Stimulated activated memory B cell treated with anti-CD40 and anti-IgM and Interleukin-4, amounts not matched to agents 10 μg/mL and 1 μg/mL and 100 μg/mL, for 72 hours (primary cell): Measurements from ENCODE around the gene SNRNP200.

Experiments used
- ATAC-seq: fragments of 150-1000 bp; cut with Tn5 transposase; 2 replicates; pipeline ENCODE4 v1.10.0; 2021
- H3K27ac Mint-ChIP-seq: one replicate; pipeline ENCODE4 v1.8.0; 2022; ENCODE audit warnings: mild to moderate bottlenecking, mixed read lengths
- H3K27me3 Mint-ChIP-seq: one replicate; pipeline ENCODE4 v1.8.0; 2022; ENCODE audit warnings: mixed read lengths
- H3K36me3 Mint-ChIP-seq: one replicate; pipeline ENCODE4 v1.8.0; 2022; ENCODE audit warnings: mixed read lengths
- H3K4me1 Mint-ChIP-seq: one replicate; pipeline ENCODE4 v1.8.0; 2022; ENCODE audit warnings: mixed read lengths
- H3K4me3 Mint-ChIP-seq: one replicate; pipeline ENCODE4 v1.8.0; 2022; ENCODE audit warnings: mild to moderate bottlenecking, moderate library complexity, mixed read lengths
- H3K9me3 Mint-ChIP-seq: one replicate; pipeline ENCODE4 v1.8.0; 2022; ENCODE audit warnings: mixed read lengths

SNRNP200 gene

DNA sequence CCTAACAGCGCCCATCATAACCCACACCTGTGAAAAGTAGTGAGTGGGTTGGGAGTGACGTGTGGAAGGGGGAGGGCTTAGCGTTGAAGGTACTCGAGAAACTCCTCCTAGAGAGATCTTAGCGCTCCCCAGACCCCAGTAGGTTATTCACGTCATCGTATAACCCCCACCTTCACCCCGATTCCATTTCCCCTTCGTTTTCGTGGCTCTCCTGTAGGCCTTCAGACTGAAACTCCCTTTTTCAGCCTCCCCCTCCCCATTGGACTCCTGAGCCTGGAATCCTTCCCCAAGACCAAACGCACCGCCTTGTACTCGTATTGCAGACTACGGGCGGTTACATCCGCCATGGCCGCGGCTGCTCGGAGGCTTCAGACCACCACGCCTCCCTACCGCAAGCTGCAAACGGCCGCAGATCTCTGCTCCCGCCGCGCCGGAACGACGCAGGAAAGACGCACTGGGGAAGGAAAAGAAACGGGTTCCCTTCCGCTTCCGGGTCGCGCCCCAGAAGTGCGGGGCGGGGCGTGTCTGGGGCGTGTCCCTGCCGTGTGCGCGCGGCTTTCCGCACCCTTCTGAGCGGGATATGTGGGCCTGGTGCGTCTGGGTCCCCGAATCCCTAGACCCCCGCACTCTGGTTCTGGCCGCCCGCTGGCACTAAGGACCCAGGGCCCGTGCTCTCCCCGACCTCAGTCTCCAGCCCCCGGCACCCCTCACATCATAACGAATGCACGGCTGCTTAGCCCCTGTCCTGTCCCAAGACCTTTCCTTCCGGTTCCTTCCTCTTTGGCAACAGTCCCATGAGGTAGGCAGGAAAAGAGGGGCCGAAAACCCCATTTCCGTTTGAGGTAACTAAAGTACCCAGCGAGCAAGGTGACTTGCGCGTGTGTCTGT lies at the start of gene SNRNP200:
TSS of gene SNRNP200 (minus strand) at position 456 of the 888 bp plus-strand sequence. CDS start at position 347, 109 bp downstream.
- peak within 1 kb of the TSS; percentile 99 for H3K4me3 Mint-ChIP-seq
- ATAC-seq, result peak; percentile 99
- peaks cover 43% of the 10 kb centered on the region for H3K36me3 Mint-ChIP-seq
- no peaks in the 10 kb centered on the region for H3K9me3 Mint-ChIP-seq
- H3K27me3 Mint-ChIP-seq, result no peaks in the 10 kb centered on the region
- H3K4me1 Mint-ChIP-seq, result peaks cover 45% of the 10 kb centered on the region
- peak within 1 kb of the TSS; percentile 98 for H3K27ac Mint-ChIP-seq

DNA sequence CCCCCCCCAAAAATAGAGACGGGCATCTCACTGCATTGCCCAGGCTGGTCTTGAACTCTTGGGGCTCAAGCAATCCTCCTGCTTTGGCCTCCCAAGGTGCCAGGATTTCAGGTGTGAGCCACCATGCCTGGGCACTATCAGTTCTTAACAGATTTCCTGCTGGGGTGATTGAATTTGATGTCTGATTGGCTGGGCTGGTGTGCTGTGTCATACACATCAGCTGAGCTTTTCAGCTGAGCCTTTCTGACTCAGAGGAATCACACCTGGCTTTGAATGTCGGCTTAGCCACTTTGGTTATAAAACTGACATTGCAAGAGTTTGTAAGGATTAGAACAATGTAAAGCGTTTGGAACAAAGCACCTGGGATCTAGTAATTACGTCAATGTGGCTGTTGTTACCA lies 49.1 kb upstream of the SNRNP200 start:
- no peaks in the 10 kb centered on the region for H3K27me3 Mint-ChIP-seq
- no peak for ATAC-seq
- H3K9me3 Mint-ChIP-seq, result no peaks in the 10 kb centered on the region
- no peak overlapping the region for H3K4me3 Mint-ChIP-seq
- no peak overlapping the region for H3K27ac Mint-ChIP-seq
- no peaks in the 10 kb centered on the region for H3K4me1 Mint-ChIP-seq
- no peaks in the 10 kb centered on the region for H3K36me3 Mint-ChIP-seq

DNA sequence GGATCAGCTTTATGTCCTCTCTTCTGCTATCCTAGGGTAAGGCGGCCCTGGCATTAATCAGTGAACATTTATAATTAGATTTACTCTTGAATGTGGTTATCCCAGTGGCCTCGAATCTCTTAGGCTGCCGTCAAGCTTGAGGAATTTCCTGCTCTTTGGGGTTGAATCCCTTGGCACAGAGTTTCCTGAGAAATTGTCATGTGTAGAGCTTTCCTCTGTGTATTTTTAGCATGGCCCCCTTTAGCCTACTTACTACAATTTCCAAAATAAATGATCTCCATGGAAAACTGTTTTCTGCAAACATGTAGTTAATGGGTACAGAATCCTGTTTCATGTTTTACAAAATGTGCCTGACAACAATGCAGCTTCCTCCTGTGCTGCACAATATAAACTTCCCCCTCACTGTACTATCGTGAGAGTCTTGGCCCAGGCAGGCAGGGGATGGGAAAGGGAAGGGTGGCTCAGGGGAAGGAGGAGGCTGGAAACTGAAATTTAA lies 48.3 kb upstream of the SNRNP200 start:
- Mint-ChIP-seq H3K27ac (no peak overlapping the region), H3K36me3 (no peaks in the 10 kb centered on the region)

DNA sequence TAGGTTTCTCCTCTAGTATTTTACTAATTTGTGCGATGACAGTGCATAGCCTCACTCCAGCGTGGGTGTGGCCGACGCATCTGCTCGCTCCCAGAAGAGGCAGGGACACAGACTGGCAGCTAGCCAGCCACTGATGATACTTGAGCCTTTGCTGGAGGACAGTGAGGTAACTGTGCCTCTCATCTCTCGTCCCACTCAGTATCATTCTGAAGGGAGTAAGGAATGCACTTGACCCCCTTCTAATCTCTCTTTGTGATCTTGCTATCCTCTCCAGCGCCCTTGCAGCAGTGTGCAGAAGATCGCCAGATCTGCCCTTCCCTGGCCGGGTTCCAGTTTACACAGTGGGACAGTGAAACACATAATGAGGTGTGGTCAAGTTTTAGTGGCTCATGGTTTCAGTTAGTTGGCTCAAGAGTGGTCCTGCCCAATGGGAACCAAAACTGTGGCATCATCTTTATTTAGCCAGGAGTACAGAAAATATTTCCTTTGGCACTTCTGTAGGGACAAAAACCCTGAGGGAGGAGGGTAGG lies 47.8 kb upstream of the SNRNP200 start:
- no peaks in the 10 kb centered on the region for H3K36me3 Mint-ChIP-seq
- H3K4me3 Mint-ChIP-seq, result no peak overlapping the region

More for the DNA sequence above, 48.3 kb upstream of the SNRNP200 start:
- H3K9me3 Mint-ChIP-seq, result no peaks in the 10 kb centered on the region
- H3K4me3 Mint-ChIP-seq, result no peak overlapping the region
- no peaks in the 10 kb centered on the region for H3K4me1 Mint-ChIP-seq
- no peak for ATAC-seq
- H3K27me3 Mint-ChIP-seq, result no peaks in the 10 kb centered on the region

DNA sequence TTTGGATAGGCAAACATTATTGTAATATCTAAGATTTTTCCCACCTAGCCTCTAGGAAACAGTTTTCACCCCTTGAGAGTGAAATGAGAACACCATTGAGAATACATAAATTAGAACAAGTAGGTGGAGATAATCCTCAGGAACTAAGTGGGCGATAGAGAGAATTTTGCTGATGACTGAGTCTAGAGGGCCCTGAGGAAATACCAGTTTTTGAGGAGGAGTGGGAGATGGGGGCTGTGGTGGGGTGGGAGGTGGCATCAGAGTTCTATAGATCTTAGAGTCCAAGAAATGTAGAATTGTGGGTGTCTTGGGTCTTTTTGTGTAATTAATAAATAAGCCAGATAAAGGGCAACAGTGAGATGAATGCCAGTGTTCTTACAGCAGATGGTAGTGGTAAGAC lies 42.0 kb upstream of the SNRNP200 start:
- H3K36me3 Mint-ChIP-seq, result no peaks in the 10 kb centered on the region

More for the DNA sequence above, 47.8 kb upstream of the SNRNP200 start:
- no peak overlapping the region for H3K27ac Mint-ChIP-seq
- ATAC-seq, result no peak
- H3K4me1 Mint-ChIP-seq, result no peaks in the 10 kb centered on the region
- H3K9me3 Mint-ChIP-seq, result no peaks in the 10 kb centered on the region
- no peaks in the 10 kb centered on the region for H3K27me3 Mint-ChIP-seq

DNA sequence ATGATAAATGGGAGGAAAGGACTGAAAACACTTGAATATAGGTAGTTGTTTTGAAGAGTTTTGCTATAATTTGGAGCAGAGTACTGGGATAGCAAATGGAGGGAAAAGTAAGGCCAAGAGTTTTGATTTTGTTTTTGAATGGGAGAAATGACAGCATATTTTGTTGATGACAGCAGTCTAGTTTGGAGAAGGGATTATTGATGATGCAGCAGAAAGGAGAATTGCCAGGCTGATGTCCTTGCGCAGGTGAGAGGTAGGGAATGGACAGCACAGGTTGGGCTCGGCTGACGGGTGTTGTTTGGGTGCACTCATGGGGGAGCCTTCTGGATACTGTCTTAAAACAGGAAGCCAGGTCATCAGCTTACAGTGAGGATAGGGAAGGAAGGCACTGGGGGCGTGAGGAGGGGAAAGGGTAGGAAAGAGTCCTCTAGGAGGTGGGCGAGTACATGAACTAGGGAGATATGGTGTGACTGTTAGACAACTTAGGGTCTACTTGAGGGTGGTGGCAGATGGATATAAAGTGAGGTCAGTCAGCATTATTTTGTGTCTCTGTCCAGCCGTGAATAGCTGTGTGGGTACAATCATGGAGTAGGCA lies 40.6 kb upstream of the SNRNP200 start:
- Mint-ChIP-seq H3K36me3 (no peaks in the 10 kb centered on the region), H3K9me3 (no peaks in the 10 kb centered on the region), H3K4me1 (peaks cover 47% of the 10 kb centered on the region), H3K27ac (peak overlapping the region; percentile 17), H3K4me3 (no peak overlapping the region), H3K27me3 (no peaks in the 10 kb centered on the region)
- no peak for ATAC-seq

More for the DNA sequence above, 42.0 kb upstream of the SNRNP200 start:
- H3K27me3 Mint-ChIP-seq, result no peaks in the 10 kb centered on the region
- no peak overlapping the region for H3K4me3 Mint-ChIP-seq
- H3K27ac Mint-ChIP-seq, result no peak overlapping the region
- no peak for ATAC-seq
- no peaks in the 10 kb centered on the region for H3K9me3 Mint-ChIP-seq
- peaks cover 35% of the 10 kb centered on the region for H3K4me1 Mint-ChIP-seq

DNA sequence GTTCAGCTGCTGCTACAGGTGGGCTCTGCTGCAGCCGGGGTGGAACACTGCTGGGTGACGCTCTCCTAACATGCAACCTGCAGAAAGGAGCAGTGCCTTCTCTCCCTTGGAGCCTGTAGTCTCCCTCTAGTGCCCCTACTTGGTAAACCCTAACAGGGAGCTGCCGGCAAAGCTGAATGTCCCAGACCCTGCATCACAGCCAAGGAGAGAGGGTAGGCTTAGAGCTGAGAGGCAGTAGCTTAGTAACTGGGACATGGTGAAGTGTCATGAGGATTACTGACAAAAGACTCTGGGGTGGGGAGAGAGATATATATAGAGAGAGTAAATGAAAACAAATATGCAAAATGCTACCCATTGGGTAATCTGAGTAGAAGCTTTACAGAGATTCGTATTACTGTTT lies 40.1 kb upstream of the SNRNP200 start:
- no peak overlapping the region for H3K4me3 Mint-ChIP-seq
- no peak for ATAC-seq
- no peaks in the 10 kb centered on the region for H3K9me3 Mint-ChIP-seq
- H3K27ac Mint-ChIP-seq, result peak overlapping the region; percentile 17
- H3K27me3 Mint-ChIP-seq, result no peaks in the 10 kb centered on the region
- H3K36me3 Mint-ChIP-seq, result no peaks in the 10 kb centered on the region
- H3K4me1 Mint-ChIP-seq, result peaks cover 50% of the 10 kb centered on the region

DNA sequence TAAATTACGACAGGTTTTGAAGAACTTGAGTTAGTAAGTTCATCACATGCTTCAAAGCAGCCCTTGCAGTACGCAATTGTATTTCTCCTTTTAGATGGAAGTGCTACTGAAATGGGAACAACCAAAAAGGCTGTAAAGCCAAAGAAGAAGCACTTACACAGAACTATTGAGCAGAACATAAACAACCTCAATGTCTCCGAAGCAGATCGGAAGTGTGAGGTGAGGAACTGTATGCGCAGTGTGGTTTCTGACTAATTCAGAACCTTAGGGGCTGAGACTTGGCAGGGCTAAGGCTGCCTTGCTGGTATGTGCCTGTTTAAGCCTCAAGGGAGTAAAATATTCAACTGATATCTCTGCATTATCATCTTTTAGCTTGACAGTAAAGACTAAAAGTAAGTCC lies 38.7 kb upstream of the SNRNP200 start:
- no peaks in the 10 kb centered on the region for H3K9me3 Mint-ChIP-seq
- ATAC-seq, result peak; percentile 99
- H3K27ac Mint-ChIP-seq, result peak overlapping the region; percentile 17
- no peaks in the 10 kb centered on the region for H3K36me3 Mint-ChIP-seq
- peak overlapping the region; percentile 2 for H3K4me3 Mint-ChIP-seq
- no peaks in the 10 kb centered on the region for H3K27me3 Mint-ChIP-seq
- peaks cover 50% of the 10 kb centered on the region for H3K4me1 Mint-ChIP-seq

DNA sequence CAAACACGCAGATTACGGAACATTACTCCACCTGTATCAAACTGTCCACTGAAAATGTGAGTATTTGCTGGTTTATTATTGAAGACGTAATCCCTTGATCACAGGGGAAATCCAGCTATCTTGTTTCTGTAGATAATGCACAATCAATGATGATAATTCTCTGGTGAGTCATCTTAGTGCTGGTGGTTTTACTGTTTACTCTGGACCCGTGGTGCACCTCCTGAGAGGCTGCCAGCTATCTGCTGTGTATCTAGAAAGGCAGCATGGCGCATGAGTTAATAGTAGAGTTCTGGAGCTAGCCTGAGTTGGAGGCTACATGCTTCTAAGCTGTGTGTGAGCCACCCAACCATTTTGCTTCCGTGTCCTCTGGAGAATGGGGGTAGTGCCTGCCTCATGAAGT lies 36.7 kb upstream of the SNRNP200 start:
- H3K4me1 Mint-ChIP-seq, result peaks cover 55% of the 10 kb centered on the region
- H3K4me3 Mint-ChIP-seq, result peak overlapping the region; percentile 19
- H3K27ac Mint-ChIP-seq, result peak overlapping the region; percentile 53
- H3K27me3 Mint-ChIP-seq, result no peaks in the 10 kb centered on the region
- H3K9me3 Mint-ChIP-seq, result no peaks in the 10 kb centered on the region
- no peaks in the 10 kb centered on the region for H3K36me3 Mint-ChIP-seq
- peak; percentile 28 for ATAC-seq

DNA sequence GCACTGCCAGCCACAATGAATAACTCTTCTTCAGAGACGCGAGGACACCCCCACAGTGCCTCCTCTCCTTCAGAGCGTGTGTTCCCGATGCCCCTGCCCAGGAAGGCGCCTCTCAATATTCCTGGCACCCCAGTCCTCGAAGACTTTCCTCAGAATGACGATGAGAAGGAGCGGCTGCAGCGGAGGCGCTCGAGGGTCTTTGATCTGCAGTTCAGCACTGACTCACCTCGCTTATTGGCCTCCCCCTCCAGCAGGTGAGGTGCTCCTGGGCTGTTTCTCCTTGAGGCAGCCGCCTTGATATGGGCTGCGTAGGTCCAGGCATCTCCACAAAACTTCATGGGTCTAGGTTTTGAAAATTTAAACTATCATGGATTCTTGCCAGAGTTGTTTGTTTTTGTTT lies 36.3 kb upstream of the SNRNP200 start:
- no peaks in the 10 kb centered on the region for H3K36me3 Mint-ChIP-seq
- no peak for ATAC-seq
- H3K9me3 Mint-ChIP-seq, result no peaks in the 10 kb centered on the region
- no peaks in the 10 kb centered on the region for H3K27me3 Mint-ChIP-seq
- H3K4me1 Mint-ChIP-seq, result peaks cover 59% of the 10 kb centered on the region
- H3K4me3 Mint-ChIP-seq, result peak overlapping the region; percentile 19
- peak overlapping the region; percentile 53 for H3K27ac Mint-ChIP-seq

DNA sequence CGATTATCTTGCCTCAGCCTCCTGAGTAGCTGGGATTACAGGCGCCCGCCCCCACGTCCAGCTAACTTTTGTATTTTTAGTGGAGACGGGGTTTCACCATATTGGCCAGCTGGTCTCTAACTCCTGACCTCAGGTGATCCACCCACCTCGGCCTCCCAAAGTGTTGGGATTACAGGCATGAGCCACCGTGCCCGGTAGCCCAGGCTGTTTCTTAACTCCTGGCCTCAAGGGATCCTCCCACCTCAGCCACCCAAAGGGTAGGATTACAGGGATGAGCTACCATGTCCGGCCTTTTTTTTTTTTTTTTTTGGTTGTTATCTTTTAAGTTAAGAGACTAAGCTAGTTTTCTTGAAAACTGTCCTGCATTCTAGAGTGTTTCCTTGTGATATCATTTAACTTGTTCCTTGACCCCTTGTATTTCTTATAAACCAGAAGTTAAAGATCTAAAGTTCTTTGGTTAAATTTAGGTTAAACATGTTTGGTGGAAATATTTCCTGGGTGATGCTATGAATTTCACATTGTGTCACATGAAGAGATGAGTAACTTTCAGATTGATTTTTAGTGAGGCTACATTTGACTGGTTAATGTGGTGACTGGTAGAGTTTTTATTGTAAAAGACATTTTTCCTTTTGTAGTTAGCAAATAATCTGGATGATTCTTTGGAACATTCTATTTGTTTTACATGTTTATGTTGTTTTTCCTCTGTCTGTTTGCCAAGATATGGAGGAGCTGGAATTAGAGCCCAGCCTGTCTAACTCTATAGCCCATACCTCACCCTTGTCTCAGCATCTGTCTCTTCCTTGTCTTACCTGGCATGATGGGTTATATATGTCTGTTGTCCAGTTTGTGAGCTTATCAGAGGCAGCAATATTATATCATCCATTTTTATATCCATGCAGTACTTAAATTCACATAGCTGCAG lies 35.4 kb upstream of the SNRNP200 start:
- no peak for ATAC-seq
- peak overlapping the region; percentile 53 for H3K27ac Mint-ChIP-seq
- H3K27me3 Mint-ChIP-seq, result no peaks in the 10 kb centered on the region
- H3K9me3 Mint-ChIP-seq, result no peaks in the 10 kb centered on the region
- H3K36me3 Mint-ChIP-seq, result no peaks in the 10 kb centered on the region
- H3K4me1 Mint-ChIP-seq, result peaks cover 59% of the 10 kb centered on the region
- no peak overlapping the region for H3K4me3 Mint-ChIP-seq

DNA sequence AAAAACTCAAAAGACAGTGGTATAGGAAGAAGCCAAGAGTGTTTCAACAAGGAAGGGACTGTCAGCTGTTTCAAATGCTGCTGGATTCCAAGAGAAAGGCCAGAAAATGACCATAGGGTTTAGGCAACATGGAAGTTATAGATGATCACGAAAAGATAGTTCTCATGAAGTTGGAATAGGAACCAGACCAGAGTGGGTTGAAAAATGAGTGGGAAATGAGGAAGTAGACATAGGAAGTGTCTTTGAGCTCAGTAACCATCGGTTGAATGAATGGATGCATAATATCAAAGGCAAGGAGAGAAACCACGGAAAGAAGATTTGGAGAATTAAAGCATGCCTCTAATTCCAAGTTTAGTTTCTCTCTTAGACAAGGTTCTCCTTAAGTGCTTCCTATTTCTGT lies 31.5 kb upstream of the SNRNP200 start:
- H3K27ac Mint-ChIP-seq, result peak overlapping the region; percentile 89
- peak overlapping the region; percentile 83 for H3K4me3 Mint-ChIP-seq
- no peaks in the 10 kb centered on the region for H3K36me3 Mint-ChIP-seq
- no peaks in the 10 kb centered on the region for H3K27me3 Mint-ChIP-seq
- ATAC-seq, result no peak
- no peaks in the 10 kb centered on the region for H3K9me3 Mint-ChIP-seq
- H3K4me1 Mint-ChIP-seq, result peaks cover 49% of the 10 kb centered on the region

DNA sequence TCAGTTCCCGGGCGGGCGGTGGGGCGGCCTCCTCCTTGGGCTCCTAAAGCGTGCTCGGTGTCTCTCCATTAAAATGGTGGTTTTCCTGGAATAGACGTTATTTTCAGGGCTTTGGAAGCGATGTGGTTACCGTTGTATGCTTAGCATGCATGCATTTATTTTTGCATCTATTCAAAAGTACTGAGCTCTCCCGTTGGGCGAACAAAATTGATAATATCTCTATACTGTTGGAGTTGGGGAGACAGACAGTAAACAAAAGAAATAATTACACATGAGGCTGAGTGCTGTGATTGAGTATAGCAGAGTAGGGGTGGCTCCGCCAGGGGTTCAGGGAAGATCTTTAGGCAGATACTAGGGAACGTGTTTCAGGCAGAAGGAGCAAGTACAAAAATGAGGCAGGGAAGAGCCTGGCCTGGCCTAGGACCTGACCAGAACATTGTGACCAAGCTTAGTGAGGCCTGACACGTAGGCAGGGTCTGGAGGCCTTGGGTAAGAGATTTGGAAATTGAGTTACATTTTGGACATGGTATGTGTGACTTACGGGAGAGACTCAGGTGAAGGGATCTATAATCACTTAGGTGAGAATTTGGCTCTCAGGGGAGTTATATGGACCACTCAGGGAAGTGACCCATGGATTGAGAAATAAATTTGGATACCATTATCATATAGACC lies 30.9 kb upstream of the SNRNP200 start:
- H3K4me3 Mint-ChIP-seq, result peak overlapping the region; percentile 83
- peak overlapping the region; percentile 89 for H3K27ac Mint-ChIP-seq
- no peak for ATAC-seq
- peaks cover 44% of the 10 kb centered on the region for H3K4me1 Mint-ChIP-seq
- no peaks in the 10 kb centered on the region for H3K27me3 Mint-ChIP-seq
- no peaks in the 10 kb centered on the region for H3K9me3 Mint-ChIP-seq
- no peaks in the 10 kb centered on the region for H3K36me3 Mint-ChIP-seq

DNA sequence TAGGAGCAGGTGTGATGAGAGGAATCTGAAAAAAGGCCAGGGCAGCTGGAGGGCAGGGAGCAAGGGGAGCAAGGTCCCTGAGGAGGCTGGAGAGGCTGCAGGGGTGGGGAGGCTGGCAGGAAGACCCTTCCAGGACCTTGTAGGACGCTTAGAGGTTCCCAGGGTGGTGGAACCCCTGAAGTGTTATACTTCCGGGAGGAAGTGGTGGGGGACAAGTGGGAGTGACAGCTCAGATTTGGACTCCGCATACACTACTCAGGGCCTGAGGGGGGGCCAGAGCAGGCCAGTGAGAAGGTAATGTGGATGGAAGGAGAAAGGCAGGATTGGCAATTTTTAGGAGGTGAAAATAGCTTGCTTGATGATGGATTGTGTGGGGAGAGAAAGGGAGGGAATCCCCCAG lies 28.4 kb upstream of the SNRNP200 start:
- no peak for ATAC-seq
- H3K4me1 Mint-ChIP-seq, result peaks cover 39% of the 10 kb centered on the region
- H3K27ac Mint-ChIP-seq, result peak overlapping the region; percentile 15
- H3K9me3 Mint-ChIP-seq, result no peaks in the 10 kb centered on the region
- peak overlapping the region; percentile 2 for H3K4me3 Mint-ChIP-seq
- H3K36me3 Mint-ChIP-seq, result no peaks in the 10 kb centered on the region
- H3K27me3 Mint-ChIP-seq, result no peaks in the 10 kb centered on the region
